H1 (cell line): ENCODE measurements around the gene TTL. TPM values are rescaled to one million over a fixed set of nuclear protein-coding genes. Genes with fewer than 3 reads are reported as not detected.

ENCODE experiments used
- CTCF ChIA-PET: fragments of 300-600 bp; sonication (Branson Sonifier 250); formaldehyde crosslinking; loops from one replicate; lab custom pipeline; 2021; ENCODE audit not compliant: partially characterized antibody; lab: Charles Lee
- POLR2A ChIA-PET: fragments of 300-600 bp; sonication (Branson Sonifier 250); formaldehyde crosslinking; loops from one replicate; lab custom pipeline; 2021; ENCODE audit warnings: inconsistent platforms; ENCODE audit not compliant: partially characterized antibody; lab: Charles Lee
- DNase-seq, 2 experiments: peaks; one replicate each; pipeline versions ENCODE4 v3.0.0 to v3.0.0-alpha.2; 2010 to 2022; ENCODE audit warnings: low spot score in 2 of 2, low read depth in 1 of 2, mixed read lengths in 1 of 2
- FAIRE-seq: peaks from 2 replicates; lab custom pipeline; 2011; peaks lifted over from hg19 to GRCh38; lab: Jason Lieb, UNC
- H2AFZ ChIP-seq: 2 replicates; pipeline ENCODE4 v1.8.1; 2012; ENCODE audit warnings: low read length, inconsistent platforms
- H2AK5ac ChIP-seq: 2 replicates; pipeline ENCODE4 v1.6.1; 2013; ENCODE audit warnings: low read depth, low read length
- H2BK120ac ChIP-seq: replicated peaks from 2 replicates; pipeline ENCODE3; 2013; ENCODE audit warnings: low read depth, low read length, inconsistent platforms
- H2BK12ac ChIP-seq: 2 replicates; pipeline ENCODE4 v1.6.1; 2013; ENCODE audit warnings: low read depth, low read length
- H2BK15ac ChIP-seq: 2 replicates; pipeline ENCODE4 v1.6.1; 2013; ENCODE audit warnings: low read length
- H2BK20ac ChIP-seq: 2 replicates; pipeline ENCODE4 v1.6.1; 2013; ENCODE audit warnings: low read length
- H2BK5ac ChIP-seq: 2 replicates; pipeline ENCODE4 v1.6.1; 2013; ENCODE audit warnings: low read depth, low read length
- H3K14ac ChIP-seq: 2 replicates; pipeline ENCODE4 v1.6.1; 2013; ENCODE audit warnings: inconsistent platforms; ENCODE audit not compliant: insufficient read length
- H3K18ac ChIP-seq: 2 replicates; pipeline ENCODE4 v1.6.1; 2013; ENCODE audit warnings: low read length; ENCODE audit errors: extremely low read depth
- H3K23ac ChIP-seq: 2 replicates; pipeline ENCODE4 v1.6.1; 2013; ENCODE audit warnings: inconsistent platforms; ENCODE audit not compliant: insufficient read length
- H3K23me2 ChIP-seq: 2 replicates; pipeline ENCODE4 v1.6.1; 2013; ENCODE audit warnings: low read depth, low read length
- H3K27ac ChIP-seq: 2 replicates; pipeline ENCODE4 v1.6.1; 2011; ENCODE audit warnings: low read depth, low read length, inconsistent platforms
- H3K27me3 ChIP-seq, 4 experiments: replicated peaks in 1 of 4; 1 replicate in 1 of 4; 2 replicates in 3 of 4; pipeline versions ENCODE4 v1.6.1 to v1.8.1; 2011 to 2013; ENCODE audit warnings: low read length in 3 of 4, mild to moderate bottlenecking in 3 of 4, inconsistent platforms in 2 of 4, mixed read lengths in 2 of 4, moderate library complexity in 1 of 4; ENCODE audit not compliant: control insufficient read depth in 3 of 4, insufficient read depth in 3 of 4; ENCODE audit errors: extremely low read depth in 1 of 4
- H3K36me3 ChIP-seq, 4 experiments: 2 replicates each; pipeline versions ENCODE4 v1.6.1 to v1.8.1; 2011 to 2013; ENCODE audit warnings: mild to moderate bottlenecking in 4 of 4, low read length in 3 of 4, moderate library complexity in 2 of 4, control low read depth in 1 of 4, inconsistent platforms in 1 of 4; ENCODE audit not compliant: insufficient read depth in 4 of 4, control insufficient read depth in 2 of 4
- H3K4ac ChIP-seq: replicated peaks from 2 replicates; pipeline ENCODE3; 2013; ENCODE audit warnings: low read length, low read depth, mixed read lengths, inconsistent platforms; ENCODE audit not compliant: insufficient read length
- H3K4me1 ChIP-seq, 4 experiments: replicated peaks in 1 of 4; 1 replicate in 1 of 4; 2 replicates in 3 of 4; pipeline versions ENCODE4 v1.6.1 to v1.8.1; 2011 to 2013; ENCODE audit warnings: low read length in 3 of 4, inconsistent platforms in 2 of 4, mixed read lengths in 1 of 4; ENCODE audit not compliant: insufficient read depth in 4 of 4, control insufficient read depth in 3 of 4
- H3K4me2 ChIP-seq, 2 experiments: 2 replicates each; pipeline versions ENCODE4 v1.6.1 to v1.8.1; 2011 to 2013; ENCODE audit warnings: low read depth in 2 of 2, low read length in 2 of 2, control low read depth in 1 of 2, inconsistent platforms in 1 of 2, mild to moderate bottlenecking in 1 of 2; ENCODE audit not compliant: insufficient read depth in 1 of 2
- H3K4me3 ChIP-seq, 4 experiments: fragments of 200-600, 300-600 bp in 1 of 4; sonication (generic), shearing (Covaris generic), sonication (Bioruptor Twin) in 1 of 4; 2 replicates each; pipeline versions ENCODE4 v1.5.1 to v1.8.1; 2011 to 2016; ENCODE audit warnings: low read length in 4 of 4, low read depth in 3 of 4, control low read depth in 2 of 4, inconsistent platforms in 2 of 4, mild to moderate bottlenecking in 2 of 4, mixed read lengths in 1 of 4, moderate library complexity in 1 of 4; ENCODE audit not compliant: insufficient read depth in 2 of 4; ENCODE audit errors: extremely low read depth in 1 of 4
- H3K56ac ChIP-seq: replicated peaks from 2 replicates; pipeline ENCODE3; 2013; ENCODE audit warnings: low read depth, mild to moderate bottlenecking, mixed read lengths, low read length, inconsistent platforms; ENCODE audit not compliant: insufficient read length
- H3K79me1 ChIP-seq: 2 replicates; pipeline ENCODE4 v1.6.1; 2013; ENCODE audit warnings: low read depth, low read length, control low read depth
- H3K79me2 ChIP-seq, 2 experiments: 2 replicates each; pipeline versions ENCODE4 v1.6.1 to v1.8.1; 2012 to 2013; ENCODE audit warnings: low read length in 2 of 2, mild to moderate bottlenecking in 2 of 2, inconsistent platforms in 1 of 2; ENCODE audit not compliant: insufficient read depth in 2 of 2, control insufficient read depth in 1 of 2
- H3K9ac ChIP-seq, 4 experiments: replicated peaks in 1 of 4; 1 replicate in 1 of 4; 2 replicates in 3 of 4; pipeline versions ENCODE4 v1.6.1 to v1.8.1; 2011 to 2013; ENCODE audit warnings: low read depth in 3 of 4, low read length in 3 of 4, control low read depth in 2 of 4, mild to moderate bottlenecking in 2 of 4, moderate library complexity in 2 of 4, inconsistent platforms in 1 of 4; ENCODE audit errors: extremely low read depth in 1 of 4
- H3K9me3 ChIP-seq, 2 experiments: 2 replicates each; pipeline versions ENCODE4 v1.6.1 to v1.8.1; 2012 to 2013; ENCODE audit warnings: mild to moderate bottlenecking in 2 of 2, moderate library complexity in 2 of 2, control low read depth in 1 of 2, inconsistent platforms in 1 of 2, low read depth in 1 of 2, low read length in 1 of 2, mixed read lengths in 1 of 2; ENCODE audit not compliant: insufficient read depth in 2 of 2
- H4K20me1 ChIP-seq, 2 experiments: replicated peaks in 1 of 2; 2 replicates each; pipeline versions ENCODE3 to v1.8.1; 2011 to 2013; ENCODE audit warnings: inconsistent platforms in 2 of 2, low read length in 2 of 2, mild to moderate bottlenecking in 1 of 2; ENCODE audit not compliant: insufficient read depth in 2 of 2, control insufficient read depth in 1 of 2
- H4K5ac ChIP-seq: 2 replicates; pipeline ENCODE4 v1.6.1; 2013; ENCODE audit warnings: low read length, low read depth, mixed read lengths, inconsistent platforms; ENCODE audit not compliant: insufficient read length
- H4K8ac ChIP-seq: 2 replicates; pipeline ENCODE4 v1.8.0; 2013; ENCODE audit warnings: mild to moderate bottlenecking, moderate library complexity, low read length, inconsistent platforms; ENCODE audit not compliant: insufficient read depth; ENCODE audit errors: extremely low read depth
- H4K91ac ChIP-seq: replicated peaks from 2 replicates; pipeline ENCODE3; 2013; ENCODE audit warnings: low read length, mixed read lengths, inconsistent platforms; ENCODE audit not compliant: insufficient read length
- ASH2L ChIP-seq: fragments of 200-600, 300-600 bp; sonication (generic); IDR thresholded peaks from one replicate; pipeline ENCODE4 v1.7.1; 2017; ENCODE audit warnings: low read length
- CBX8 ChIP-seq: fragments of 300-800, 300-1000 bp; sonication (generic); IDR thresholded peaks from 2 replicates; pipeline ENCODE4 v1.7.1; 2016; ENCODE audit warnings: low read depth, low read length, borderline replicate concordance
- CHD2 ChIP-seq: IDR thresholded peaks from 2 replicates; pipeline ENCODE4 v1.6.1; 2012; ENCODE audit warnings: low read length, improper control_type of control experiment
- HDAC2 ChIP-seq, 2 experiments: fragments of 300-600 bp in 1 of 2; sonication (generic) in 1 of 2; IDR thresholded peaks; 2 replicates each; pipeline ENCODE4 v1.6.1; 2011 to 2012; ENCODE audit warnings: low read depth in 2 of 2, low read length in 2 of 2, mild to moderate bottlenecking in 2 of 2, moderate library complexity in 2 of 2, borderline replicate concordance in 1 of 2, inconsistent platforms in 1 of 2
- HDAC6 ChIP-seq: IDR thresholded peaks from one replicate; pipeline ENCODE4 v1.7.1; 2012; ENCODE audit warnings: low read depth, mild to moderate bottlenecking, inconsistent platforms, low read length, moderate library complexity
- KDM1A ChIP-seq: fragments of 200-600, 300-600 bp; sonication (generic); IDR thresholded peaks from 2 replicates; pipeline ENCODE4 v1.7.1; 2016; ENCODE audit warnings: mild to moderate bottlenecking, low read length, borderline replicate concordance
- RAD21 ChIP-seq, 2 experiments: IDR thresholded peaks in 1 of 2; conservative IDR thresholded peaks in 1 of 2; 2 replicates each; pipeline ENCODE4 v1.6.1; 2011; ENCODE audit warnings: low read depth in 2 of 2, low read length in 2 of 2, improper control_type of control experiment in 1 of 2, inconsistent platforms in 1 of 2, mild to moderate bottlenecking in 1 of 2, moderate library complexity in 1 of 2
- RNF2 ChIP-seq: fragments of 200-900, 300-1000 bp; sonication (generic); IDR thresholded peaks from 2 replicates; pipeline ENCODE4 v1.7.1; 2016; ENCODE audit warnings: borderline replicate concordance, low read depth, mild to moderate bottlenecking, antibody characterized with exemption, low read length; ENCODE audit not compliant: poor library complexity, severe bottlenecking; ENCODE audit errors: missing control alignments
- TCF12 ChIP-seq: IDR thresholded peaks from 2 replicates; pipeline ENCODE4 v1.6.1; 2011; ENCODE audit warnings: low read depth, mild to moderate bottlenecking, low read length
- WGBS, 2 experiments: shearing (Covaris generic) in 1 of 2; methylation state at CpG; one replicate each; pipeline versions ENCODE4 v1.1.6 to v1.1.7; 2013 to 2015; ENCODE audit warnings: low lambda C conversion rate in 2 of 2, mixed read lengths in 2 of 2, inconsistent platforms in 1 of 2, low coverage in 1 of 2, missing lambda C conversion rate in 1 of 2; ENCODE audit not compliant: insufficient replicate concordance in 2 of 2, insufficient coverage in 1 of 2, insufficient read length in 1 of 2; ENCODE audit errors: extremely low coverage in 1 of 2, missing lambda C conversion rate in 1 of 2; 5-methylcytosine and 5-hydroxymethylcytosine counted together
- polyA plus RNA-seq, 7 experiments: library from polyadenylated mRNA; depleted of rRNA in 3 of 7; stranded (reverse) in 5 of 7; unstranded in 2 of 7; fragments of >200 nt in 5 of 7; fragments of 200-250 nt in 2 of 7; gene quantifications; 1 replicate in 5 of 7; 2 replicates in 1 of 7; 4 replicates in 1 of 7; pipeline versions ENCODE4 v1.2.1 to v1.2.3, GENCODE V29; 2011 to 2013; ENCODE audit warnings: missing spikeins in 2 of 7, mixed read lengths in 2 of 7
- total RNA-seq: library from RNA; stranded (reverse); fragmentation: NEBNext Ultra II Directional; extraction: Animal tissue kit (Norgen Biotek cat#: 25700); gene quantifications from 2 replicates; pipeline ENCODE4 v1.2.1, GENCODE V29; 2021
- TF ChIP-seq, protein P1 (sequence below), 3 experiments: IDR thresholded peaks; 1 replicate in 2 of 3; 2 replicates in 1 of 3; pipeline versions ENCODE4 v1.5.1 to v1.6.1; 2011; ENCODE audit warnings: low read length in 3 of 3, mild to moderate bottlenecking in 3 of 3, inconsistent platforms in 2 of 3, low read depth in 1 of 3, moderate library complexity in 1 of 3; ENCODE audit not compliant: insufficient read depth in 1 of 3; ENCODE audit errors: control extremely low read depth in 1 of 3

Gene TTL
- total and polyA plus RNA-seq, 2 of the 8 experiments (the other 6 are each of a cell fraction or from before 2014, with no cell fraction given), result 17.5 to 57.1 TPM

DNA sequence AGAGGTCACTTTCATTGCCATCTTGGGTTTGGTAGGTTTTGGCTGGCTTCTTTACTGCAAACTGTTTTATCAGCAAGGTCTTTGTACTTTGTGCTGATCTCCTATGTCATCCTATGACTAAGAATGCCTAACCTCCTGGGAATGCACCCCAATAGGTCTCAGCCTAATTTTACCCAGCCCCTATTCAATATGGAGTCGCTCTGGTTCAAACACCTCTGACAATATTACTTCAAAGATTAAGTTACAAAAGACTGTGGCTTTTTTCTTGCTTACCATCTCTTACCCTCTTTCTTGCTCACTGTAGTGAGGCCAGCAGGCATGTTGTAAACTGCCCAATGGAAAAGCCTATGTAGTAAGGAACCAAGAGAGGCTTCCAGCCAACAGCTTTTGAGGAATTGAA lies 30.6 kb upstream of the TTL start:
- no peaks in the 10 kb centered on the region for H4K20me1 ChIP-seq

More for the DNA sequence above, 30.6 kb upstream of the TTL start:
- H3K27me3 ChIP-seq, result no peaks in the 10 kb centered on the region; a peak in 1 of 7 replicates
- no peak overlapping the region for H3K27ac ChIP-seq
- H3K14ac ChIP-seq, result no peak overlapping the region
- no peak overlapping the region for H2BK12ac ChIP-seq
- H3K4me2 ChIP-seq, result no peak overlapping the region
- H2BK20ac ChIP-seq, result no peak overlapping the region
- H2AFZ ChIP-seq, result no peak overlapping the region
- no peak overlapping the region for H3K9ac ChIP-seq
- ChIA-PET CTCF (interaction anchor here (1.2 to 1.9 kb wide), 3 partner anchors 9 to 16 kb away, joined by 3 to 6 read pairs (median 3); no protein-coding TSS in a partner anchor), POLR2A (no interaction called here)
- H2BK120ac ChIP-seq, result no peak overlapping the region
- H3K79me2 ChIP-seq, result no peaks in the 10 kb centered on the region
- TF ChIP-seq HDAC2 (IDR thresholded peaks at IDR 0.05; ENCODE audit: borderline replicate concordance in 1 of 2, low read depth in 2 of 2, low read length in 2 of 2) (no peak), TCF12 (no peak), RAD21 (IDR thresholded peaks at IDR 0.05 in 1 of 2, conservative IDR thresholded peaks at IDR 0.05 in 1 of 2; ENCODE audit: low read depth in 2 of 2, low read length in 2 of 2) (no peak), ASH2L (no peak), CHD2 (no peak), RNF2 (no peak), CBX8 (no peak), HDAC6 (no peak), KDM1A (no peak)
- TF ChIP-seq, protein P1, sequence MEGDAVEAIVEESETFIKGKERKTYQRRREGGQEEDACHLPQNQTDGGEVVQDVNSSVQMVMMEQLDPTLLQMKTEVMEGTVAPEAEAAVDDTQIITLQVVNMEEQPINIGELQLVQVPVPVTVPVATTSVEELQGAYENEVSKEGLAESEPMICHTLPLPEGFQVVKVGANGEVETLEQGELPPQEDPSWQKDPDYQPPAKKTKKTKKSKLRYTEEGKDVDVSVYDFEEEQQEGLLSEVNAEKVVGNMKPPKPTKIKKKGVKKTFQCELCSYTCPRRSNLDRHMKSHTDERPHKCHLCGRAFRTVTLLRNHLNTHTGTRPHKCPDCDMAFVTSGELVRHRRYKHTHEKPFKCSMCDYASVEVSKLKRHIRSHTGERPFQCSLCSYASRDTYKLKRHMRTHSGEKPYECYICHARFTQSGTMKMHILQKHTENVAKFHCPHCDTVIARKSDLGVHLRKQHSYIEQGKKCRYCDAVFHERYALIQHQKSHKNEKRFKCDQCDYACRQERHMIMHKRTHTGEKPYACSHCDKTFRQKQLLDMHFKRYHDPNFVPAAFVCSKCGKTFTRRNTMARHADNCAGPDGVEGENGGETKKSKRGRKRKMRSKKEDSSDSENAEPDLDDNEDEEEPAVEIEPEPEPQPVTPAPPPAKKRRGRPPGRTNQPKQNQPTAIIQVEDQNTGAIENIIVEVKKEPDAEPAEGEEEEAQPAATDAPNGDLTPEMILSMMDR (IDR thresholded peaks at IDR 0.05; ENCODE audit: control extremely low read depth in 1 of 3, insufficient read depth in 1 of 3, low read depth in 1 of 3, low read length in 3 of 3), result no peak
- H3K18ac ChIP-seq, result no peak overlapping the region
- H3K9me3 ChIP-seq, result no peaks in the 10 kb centered on the region
- H3K4me3 ChIP-seq, result no peak overlapping the region
- no peak overlapping the region for H4K91ac ChIP-seq
- DNase-seq, result no peak
- no peaks in the 10 kb centered on the region for H3K79me1 ChIP-seq
- H2AK5ac ChIP-seq, result no peak overlapping the region
- no peak overlapping the region for H4K8ac ChIP-seq
- no peak overlapping the region for H4K5ac ChIP-seq
- no peak overlapping the region for H3K56ac ChIP-seq
- no peak overlapping the region for H3K23ac ChIP-seq
- no peaks in the 10 kb centered on the region for H3K23me2 ChIP-seq
- H3K4me1 ChIP-seq, result no peaks in the 10 kb centered on the region
- 85% methylated on average over 1 of the region's 1 CpG; no CpG with 5 or more reads in 1 of the 2 experiments for WGBS, 2 experiments
- no peak overlapping the region for H3K4ac ChIP-seq
- no peak for FAIRE-seq
- H2BK5ac ChIP-seq, result no peak overlapping the region
- H2BK15ac ChIP-seq, result no peak overlapping the region
- no peaks in the 10 kb centered on the region for H3K36me3 ChIP-seq
